Neural progenitor cell (in vitro differentiated cells): ENCODE data around the gene ENAH. TPM values are rescaled to one million over a fixed set of nuclear protein-coding genes. Genes with fewer than 3 reads are reported as not detected.

Experiments
- DNase-seq: peaks from one replicate; pipeline ENCODE4 v3.0.0-alpha.2; 2016; ENCODE audit warnings: low spot score
- H2AFZ ChIP-seq: fragments of 200-600 bp; sonication (generic); replicated peaks from 2 replicates; pipeline ENCODE4 v1.6.1; 2016; ENCODE audit warnings: antibody characterized with exemption
- H3F3A ChIP-seq: fragments of 200-600 bp; sonication (generic); 2 replicates; pipeline ENCODE4 v1.6.1; 2016; ENCODE audit warnings: antibody characterized with exemption, low read depth
- H3K27ac ChIP-seq: fragments of 200-600 bp; sonication (generic); 2 replicates; pipeline ENCODE4 v1.5.1; 2016; ENCODE audit warnings: mild to moderate bottlenecking
- H3K27me3 ChIP-seq: fragments of 200-600 bp; sonication (generic); 2 replicates; pipeline ENCODE4 v1.6.1; 2016; ENCODE audit warnings: mild to moderate bottlenecking, moderate library complexity
- H3K36me3 ChIP-seq: fragments of 200-600 bp; sonication (generic); 2 replicates; pipeline ENCODE4 v1.5.1; 2016
- H3K4me1 ChIP-seq: fragments of 200-600 bp; sonication (generic); 2 replicates; pipeline ENCODE4 v1.6.1; 2016; ENCODE audit warnings: mixed run types
- H3K4me2 ChIP-seq: fragments of 200-600 bp; sonication (generic); 2 replicates; pipeline ENCODE4 v1.6.1; 2016
- H3K4me3 ChIP-seq: fragments of 200-600 bp; sonication (generic); 2 replicates; pipeline ENCODE4 v1.5.1; 2016
- H3K79me2 ChIP-seq: fragments of 200-600 bp; sonication (generic); 2 replicates; pipeline ENCODE4 v1.6.1; 2016; ENCODE audit warnings: low read depth
- H3K9ac ChIP-seq: fragments of 200-600 bp; sonication (generic); 2 replicates; pipeline ENCODE4 v1.6.1; 2016
- H3K9me3 ChIP-seq: fragments of 200-600 bp; sonication (generic); 2 replicates; pipeline ENCODE4 v1.5.1; 2016; ENCODE audit warnings: low read depth
- H4K20me1 ChIP-seq: fragments of 200-600 bp; sonication (generic); 2 replicates; pipeline ENCODE4 v1.6.1; 2016; ENCODE audit warnings: low read depth
- H3K27ac Mint-ChIP-seq: 3 replicates; pipeline ENCODE4 v1.8.0; 2021; ENCODE audit warnings: mixed read lengths
- H3K27me3 Mint-ChIP-seq: 2 replicates; pipeline ENCODE4 v1.8.0; 2022; ENCODE audit warnings: low read depth, mild to moderate bottlenecking, inconsistent platforms, moderate library complexity, mixed read lengths; ENCODE audit not compliant: insufficient read depth
- H3K36me3 Mint-ChIP-seq: 3 replicates; pipeline ENCODE4 v1.8.0; 2021; ENCODE audit warnings: mixed read lengths
- H3K4me1 Mint-ChIP-seq: 3 replicates; pipeline ENCODE4 v1.8.0; 2021; ENCODE audit warnings: mixed read lengths
- H3K4me3 Mint-ChIP-seq: 3 replicates; pipeline ENCODE4 v1.8.0; 2021; ENCODE audit warnings: mild to moderate bottlenecking, moderate library complexity, mixed read lengths
- H3K9me3 Mint-ChIP-seq: 3 replicates; pipeline ENCODE4 v1.8.0; 2020; ENCODE audit warnings: mixed read lengths
- CTCF ChIP-seq: fragments of 200-600 bp; sonication (generic); IDR thresholded peaks from 2 replicates; pipeline ENCODE4 v1.5.1; 2017; ENCODE audit warnings: antibody characterized with exemption, mild to moderate bottlenecking
- EZH2 ChIP-seq: fragments of 200-600 bp; sonication (generic); IDR thresholded peaks from 2 replicates; pipeline ENCODE4 v1.6.1; 2017; ENCODE audit warnings: antibody characterized with exemption, mild to moderate bottlenecking, moderate library complexity
- EZH2phosphoT487 ChIP-seq: fragments of 200-600 bp; sonication (generic); IDR thresholded peaks from 2 replicates; pipeline ENCODE4 v1.6.1; 2017; ENCODE audit warnings: antibody characterized with exemption
- total RNA-seq: library from RNA; depleted of rRNA; stranded (reverse); fragments of >200 nt; gene quantifications from 2 replicates; pipeline ENCODE4 v1.2.3, GENCODE V29; 2015; ENCODE audit warnings: low replicate concordance

Gene ENAH
- total RNA-seq, 1 donor from 2014 or later = 346 TPM

DNA sequence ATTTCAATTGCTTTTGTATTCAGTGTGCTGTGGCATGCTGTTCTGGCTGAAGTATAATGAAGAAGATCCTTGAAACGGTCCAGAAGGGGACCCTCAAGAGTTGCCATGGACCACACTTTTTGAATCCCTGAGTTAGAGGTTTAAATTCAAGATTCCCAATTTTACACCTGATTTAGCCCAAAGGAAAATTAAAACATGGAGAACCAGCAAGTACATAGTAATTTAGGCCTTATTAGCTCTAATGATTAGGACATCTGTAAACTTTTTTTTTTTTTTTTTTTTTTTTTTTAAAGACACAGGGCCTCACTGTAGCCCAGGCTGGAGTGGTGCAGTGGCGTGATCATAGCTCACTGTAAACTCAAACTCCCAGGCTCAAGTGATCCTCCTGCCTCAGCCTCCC, 107.3 kb downstream of the ENAH start:
- Mint-ChIP-seq H3K27me3 (peaks cover 2% of the 10 kb centered on the region), H3K4me1 (peaks cover 13% of the 10 kb centered on the region), H3K4me3 (no peak overlapping the region), H3K27ac (no peak overlapping the region), H3K36me3 (peaks cover 9% of the 10 kb centered on the region), H3K9me3 (no peaks in the 10 kb centered on the region)
- no peak for DNase-seq
- Histone ChIP-seq H3K27ac (no peak overlapping the region), H4K20me1 (peaks cover 90% of the 10 kb centered on the region), H3K4me1 (peaks cover 5% of the 10 kb centered on the region), H3K9me3 (no peaks in the 10 kb centered on the region), H3K9ac (no peak overlapping the region), H3K79me2 (peaks cover 100% of the 10 kb centered on the region), H3K36me3 (no peaks in the 10 kb centered on the region), H3K4me2 (no peak overlapping the region), H3F3A (peaks cover 8% of the 10 kb centered on the region), H3K27me3 (no peaks in the 10 kb centered on the region), H3K4me3 (no peak overlapping the region), H2AFZ (no peak overlapping the region)
- no peak for TF ChIP-seq EZH2phosphoT487
- no peak for TF ChIP-seq EZH2
- TF ChIP-seq CTCF = no peak

- TF ChIP-seq EZH2 = no peak
- no peak for TF ChIP-seq EZH2phosphoT487
- no peak for TF ChIP-seq CTCF
- Histone ChIP-seq H4K20me1 (peaks cover 93% of the 10 kb centered on the region), H3K27ac (no peak overlapping the region), H3K4me3 (no peak overlapping the region), H3K9ac (no peak overlapping the region), H3K9me3 (no peaks in the 10 kb centered on the region), H2AFZ (no peak overlapping the region), H3K36me3 (no peaks in the 10 kb centered on the region), H3K27me3 (no peaks in the 10 kb centered on the region), H3K4me2 (no peak overlapping the region), H3F3A (peaks cover 8% of the 10 kb centered on the region), H3K79me2 (peaks cover 100% of the 10 kb centered on the region), H3K4me1 (peaks cover 5% of the 10 kb centered on the region)
- H3K27ac Mint-ChIP-seq = no peak overlapping the region
- no peak overlapping the region for H3K4me3 Mint-ChIP-seq
- no peak for DNase-seq
- peaks cover 13% of the 10 kb centered on the region for H3K4me1 Mint-ChIP-seq
- H3K36me3 Mint-ChIP-seq = peaks cover 7% of the 10 kb centered on the region
- no peaks in the 10 kb centered on the region for H3K9me3 Mint-ChIP-seq
- H3K27me3 Mint-ChIP-seq = peaks cover 2% of the 10 kb centered on the region
Observed at GRCh38 chr1:225544924-225545323, 108.0 kb downstream of the ENAH start.

DNA sequence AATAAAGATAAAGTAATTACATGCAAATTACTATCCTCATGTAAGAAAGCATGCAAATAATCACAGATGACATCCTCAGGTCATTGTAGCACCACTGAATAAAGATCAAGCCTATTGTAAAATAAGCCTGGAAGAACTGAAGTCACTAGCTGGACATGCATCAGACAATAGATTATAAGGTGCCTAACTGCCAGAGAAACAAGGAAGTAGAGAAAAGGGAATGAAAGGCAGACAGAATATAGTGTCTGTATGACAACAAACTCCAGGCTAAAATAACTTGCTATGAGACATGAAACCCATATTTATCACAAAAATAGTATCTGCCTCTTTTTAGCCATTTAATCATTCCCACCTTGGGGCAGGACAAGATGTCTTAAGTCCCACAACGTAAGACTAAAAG, 108.7 kb downstream of the ENAH start:
- Histone ChIP-seq H3F3A (peaks cover 8% of the 10 kb centered on the region), H3K4me3 (no peak overlapping the region)

More for the DNA sequence above, 108.7 kb downstream of the ENAH start:
- no peak for DNase-seq
- no peak overlapping the region for H3K27ac ChIP-seq
- H3K9me3 ChIP-seq = no peaks in the 10 kb centered on the region
- peaks cover 100% of the 10 kb centered on the region for H3K79me2 ChIP-seq
- no peak overlapping the region for H2AFZ ChIP-seq
- Mint-ChIP-seq H3K27ac (no peak overlapping the region), H3K4me3 (no peak overlapping the region), H3K9me3 (no peaks in the 10 kb centered on the region), H3K27me3 (peaks cover 2% of the 10 kb centered on the region), H3K36me3 (peaks cover 4% of the 10 kb centered on the region), H3K4me1 (peaks cover 13% of the 10 kb centered on the region)
- H3K36me3 ChIP-seq = no peaks in the 10 kb centered on the region
- TF ChIP-seq EZH2 (no peak), EZH2phosphoT487 (no peak), CTCF (no peak)
- peaks cover 5% of the 10 kb centered on the region for H3K4me1 ChIP-seq
- no peak overlapping the region for H3K9ac ChIP-seq
- H3K4me2 ChIP-seq = no peak overlapping the region
- H3K27me3 ChIP-seq = no peaks in the 10 kb centered on the region
- H4K20me1 ChIP-seq = peaks cover 94% of the 10 kb centered on the region
